Inflammatory macrophage treated with lipopolysaccharide for 1 hour (primary cell): ENCODE results near the gene BCAS4.

Source experiments
- DNase-seq, 2 donors: peaks; one replicate each; pipeline ENCODE4 v3.0.0-alpha.2; 2020 to 2022

BCAS4 gene

DNA sequence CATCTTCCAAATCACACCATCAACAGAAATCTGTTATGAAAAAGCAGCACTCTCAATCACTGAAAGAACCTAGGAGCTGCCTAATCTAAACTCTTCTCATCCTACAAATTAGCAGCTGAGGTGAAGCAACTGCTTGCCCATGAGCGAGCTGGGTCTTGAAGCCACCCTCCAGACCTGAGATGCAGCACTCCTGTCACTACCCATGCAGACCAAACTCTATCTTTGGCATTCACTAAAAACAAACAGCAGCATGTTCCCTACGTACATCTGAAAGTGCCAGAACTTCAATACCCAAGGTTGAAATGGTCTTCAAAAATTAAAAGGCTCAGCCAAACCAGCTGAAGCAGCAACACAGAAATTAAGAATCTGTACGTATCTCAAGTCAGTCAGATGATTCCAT, 122.1 kb downstream of the BCAS4 start:
- no peak for DNase-seq

DNA sequence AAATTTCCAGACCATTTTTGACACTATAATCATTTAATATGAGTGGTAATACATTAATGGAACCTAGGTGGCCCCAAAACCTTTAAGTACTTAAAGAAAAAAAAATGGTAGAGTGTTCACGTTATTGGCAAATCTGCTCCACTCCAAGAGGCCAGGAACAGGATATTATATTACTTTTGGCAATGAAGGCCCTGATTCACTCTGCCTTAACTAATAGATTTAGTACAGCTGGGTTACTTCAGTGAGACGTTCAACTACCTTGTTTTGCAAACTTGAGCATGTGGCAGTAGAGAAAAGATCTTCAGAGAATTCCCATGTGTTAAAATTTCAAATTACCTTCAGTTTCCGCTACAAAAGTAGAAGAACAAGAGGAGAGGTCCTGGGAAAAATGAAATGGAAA, 123.5 kb downstream of the BCAS4 start:
- DNase-seq = no peak

DNA sequence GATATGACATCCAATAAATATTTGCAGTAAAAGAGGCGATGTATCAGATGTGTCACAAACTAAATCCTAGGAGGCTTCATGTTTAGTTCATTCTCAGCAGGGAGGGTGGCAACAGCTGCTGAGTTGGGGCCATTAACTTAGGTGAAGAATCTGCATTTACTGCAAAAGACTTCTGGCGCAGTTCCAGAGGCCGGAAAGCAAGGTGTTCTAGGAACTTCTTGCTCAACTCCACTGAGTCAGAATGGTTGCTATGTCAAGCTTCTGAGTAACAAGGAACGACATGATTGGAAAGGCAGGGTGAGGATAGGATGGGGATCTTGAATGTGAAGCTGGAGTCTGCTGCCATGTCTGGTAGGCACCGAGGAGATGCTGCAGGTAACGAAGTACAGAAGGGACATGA, 124.7 kb downstream of the BCAS4 start:
- no peak for DNase-seq

DNA sequence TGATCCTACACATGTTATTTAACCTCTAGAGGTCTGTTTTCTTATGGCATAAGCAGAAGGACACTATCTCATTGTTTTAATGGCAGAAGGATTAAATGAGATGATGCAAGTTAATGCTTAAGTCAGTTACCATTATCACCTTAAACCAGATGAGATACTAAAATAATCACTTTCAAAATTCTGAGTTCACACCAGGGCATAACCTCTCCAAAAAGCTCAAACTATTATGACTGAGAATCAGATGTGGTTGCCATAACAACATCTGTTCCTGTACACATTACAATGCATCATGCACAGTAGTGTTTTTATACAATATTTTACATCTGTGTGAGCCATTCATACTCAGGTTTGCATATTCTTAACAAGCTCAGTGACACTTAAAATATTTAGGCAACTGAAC, 126.1 kb downstream of the BCAS4 start:
- DNase-seq = no peak

DNA sequence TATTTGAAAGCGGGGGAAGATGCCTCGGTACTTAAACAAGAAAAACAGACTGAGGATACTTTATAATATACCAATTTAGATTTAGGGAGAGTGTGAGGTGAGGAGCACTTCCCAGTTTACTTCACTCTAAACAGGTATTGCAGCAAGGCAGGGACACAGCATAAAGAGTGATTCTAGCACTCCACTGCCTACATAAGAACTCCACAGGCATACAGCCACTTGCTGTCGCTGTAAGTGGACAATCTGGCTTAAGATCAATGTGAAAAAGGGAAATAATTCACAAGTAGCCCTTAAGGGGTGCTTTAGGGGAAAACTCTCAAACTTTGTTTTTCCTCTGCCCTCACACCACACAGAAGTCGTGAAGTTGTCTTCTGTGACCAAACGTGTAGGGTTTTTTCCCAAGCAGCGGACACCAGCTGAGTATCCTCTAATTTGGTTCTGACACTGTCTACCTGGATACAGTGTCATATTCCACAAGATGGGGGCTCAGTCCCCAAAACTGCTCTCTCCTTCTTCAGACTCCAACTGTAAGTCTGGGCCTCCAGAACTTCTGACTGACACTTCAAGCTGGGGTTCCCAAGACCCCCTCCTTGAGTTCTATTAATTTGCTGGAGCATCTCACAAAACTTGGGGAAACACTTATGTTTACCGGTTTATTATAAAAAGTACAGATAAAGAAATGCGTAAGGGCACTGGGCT, 127.1 kb downstream of the BCAS4 start:
- DNase-seq = no peak

DNA sequence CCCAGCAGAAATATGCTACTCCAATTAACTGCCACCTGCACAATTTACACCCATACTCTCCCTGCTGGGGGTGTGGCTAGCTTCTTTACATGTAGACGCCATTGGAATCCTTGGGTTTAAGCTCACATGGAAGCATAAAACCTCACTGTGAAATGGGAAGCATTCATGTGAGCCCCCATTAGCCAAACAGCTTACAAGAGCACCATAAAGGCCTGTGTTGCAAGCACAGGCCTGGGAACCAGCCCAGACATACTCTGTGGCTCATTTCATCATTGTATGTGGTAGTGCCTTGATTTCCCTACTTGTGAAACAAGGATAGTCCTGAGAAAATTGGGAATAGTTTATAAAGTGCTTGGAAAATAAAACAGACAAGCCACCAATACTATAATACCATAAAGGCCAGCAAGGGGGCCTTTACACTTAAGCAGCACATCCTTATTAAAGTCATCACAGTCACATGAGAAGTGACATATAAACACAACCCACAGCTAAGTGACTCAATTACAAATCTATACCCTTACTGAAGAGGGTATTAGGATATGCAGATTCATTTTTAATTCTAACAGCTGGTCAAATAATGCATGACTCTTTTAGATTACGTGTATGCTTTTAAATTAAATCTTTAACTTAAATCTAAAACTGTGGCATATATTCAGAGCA, 129.5 kb downstream of the BCAS4 start:
- peak in 1 of 2 donors; percentile 31 for DNase-seq

DNA sequence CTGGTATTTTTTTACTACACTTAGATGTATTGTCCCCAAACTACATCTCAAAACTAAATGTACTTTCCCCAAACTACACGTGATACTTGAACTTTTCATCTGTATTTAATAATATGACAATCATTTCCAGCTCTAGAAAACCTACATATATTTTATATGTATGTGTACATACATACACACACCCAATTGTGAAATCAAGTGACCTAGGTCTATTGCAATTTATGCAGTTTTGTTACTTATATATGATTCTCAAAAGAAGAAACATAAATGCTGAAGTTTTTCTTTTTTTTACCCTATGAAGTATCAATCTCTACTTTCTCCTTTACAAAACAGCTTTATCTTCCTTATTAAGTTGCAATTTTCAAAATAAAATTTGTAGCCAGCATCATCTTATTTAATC, 131.7 kb downstream of the BCAS4 start:
- DNase-seq = peak in 1 of 2 donors; percentile 20
